ENCODE measurements around the gene DUSP10.

The DUSP10 gene

DNA sequence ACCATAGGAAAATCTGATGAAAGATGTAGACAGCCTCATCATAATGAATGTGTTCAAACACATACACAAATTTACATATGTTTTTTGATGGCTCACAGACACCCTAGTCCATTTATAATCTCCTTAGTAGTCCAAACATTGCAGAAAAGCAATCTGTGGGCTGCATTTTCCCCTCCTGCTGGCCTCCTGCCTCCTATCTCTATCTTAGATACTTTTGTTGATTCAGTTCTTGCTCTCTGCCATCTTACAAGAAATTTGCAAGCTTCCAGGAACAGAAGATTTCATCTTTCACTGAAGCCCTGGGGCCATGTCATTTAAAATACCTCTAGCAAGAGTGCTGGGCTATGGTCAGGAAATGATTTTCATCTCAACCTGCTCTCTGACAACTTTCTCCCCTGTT lies 50.6 kb downstream of the DUSP10 start:
- DNase-seq, result no peak

DNA sequence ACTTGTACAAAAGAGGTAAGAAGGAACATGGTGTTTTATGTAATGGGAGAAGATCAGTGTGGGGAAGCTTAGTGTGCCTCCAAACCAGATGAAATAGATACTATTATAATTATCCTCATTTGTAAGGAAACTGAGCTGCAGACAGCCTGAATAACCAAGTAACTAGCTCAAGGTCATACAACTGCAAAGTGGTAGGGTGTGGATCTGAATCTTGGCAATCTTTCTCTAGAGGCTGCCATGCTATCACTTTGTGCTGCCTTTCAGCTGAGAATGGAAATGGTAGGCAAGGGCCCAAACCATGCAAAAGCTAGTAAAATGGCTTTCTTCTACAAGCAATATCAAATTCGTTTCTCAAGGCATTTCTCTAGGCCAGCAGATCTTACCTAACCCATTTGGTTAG lies 51.0 kb downstream of the DUSP10 start:
- DNase-seq, result no peak

DNA sequence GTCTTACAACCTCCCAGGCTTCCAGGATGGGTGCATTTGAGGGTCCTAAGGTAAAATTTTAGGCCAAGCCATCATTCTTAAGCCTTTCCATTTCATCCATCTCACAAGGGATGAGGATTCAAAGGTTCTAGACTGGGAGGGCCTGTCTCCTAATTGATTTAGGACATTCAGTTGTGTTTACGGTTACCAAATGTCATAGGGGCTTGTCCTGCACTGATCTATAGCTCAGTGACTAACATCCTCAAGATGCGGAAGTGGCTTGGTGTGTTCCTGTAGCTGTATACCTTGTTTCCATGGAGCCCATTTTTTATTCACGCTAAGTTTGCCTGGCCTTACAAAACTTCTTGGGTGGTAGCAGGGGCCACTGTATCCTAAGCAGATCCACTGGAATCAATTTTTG lies 52.8 kb downstream of the DUSP10 start:
- no peak for DNase-seq

DNA sequence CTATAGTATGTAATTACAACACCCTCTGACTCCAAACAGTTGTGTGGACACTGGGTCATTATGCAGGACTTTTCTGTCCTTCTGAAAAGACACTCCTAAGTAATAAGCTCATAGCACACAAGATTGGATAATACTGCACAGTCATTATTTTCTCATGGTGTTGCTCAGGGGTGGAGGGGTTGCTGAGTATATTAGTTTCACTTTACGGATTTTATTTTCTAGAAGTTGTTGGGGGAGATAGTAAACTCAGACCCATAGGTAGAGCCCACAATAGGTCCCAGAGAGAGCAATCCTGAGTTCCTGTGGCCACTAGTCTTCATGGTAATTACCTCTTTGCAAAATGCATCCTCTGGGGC lies 53.4 kb downstream of the DUSP10 start:
- DNase-seq, result no peak

DNA sequence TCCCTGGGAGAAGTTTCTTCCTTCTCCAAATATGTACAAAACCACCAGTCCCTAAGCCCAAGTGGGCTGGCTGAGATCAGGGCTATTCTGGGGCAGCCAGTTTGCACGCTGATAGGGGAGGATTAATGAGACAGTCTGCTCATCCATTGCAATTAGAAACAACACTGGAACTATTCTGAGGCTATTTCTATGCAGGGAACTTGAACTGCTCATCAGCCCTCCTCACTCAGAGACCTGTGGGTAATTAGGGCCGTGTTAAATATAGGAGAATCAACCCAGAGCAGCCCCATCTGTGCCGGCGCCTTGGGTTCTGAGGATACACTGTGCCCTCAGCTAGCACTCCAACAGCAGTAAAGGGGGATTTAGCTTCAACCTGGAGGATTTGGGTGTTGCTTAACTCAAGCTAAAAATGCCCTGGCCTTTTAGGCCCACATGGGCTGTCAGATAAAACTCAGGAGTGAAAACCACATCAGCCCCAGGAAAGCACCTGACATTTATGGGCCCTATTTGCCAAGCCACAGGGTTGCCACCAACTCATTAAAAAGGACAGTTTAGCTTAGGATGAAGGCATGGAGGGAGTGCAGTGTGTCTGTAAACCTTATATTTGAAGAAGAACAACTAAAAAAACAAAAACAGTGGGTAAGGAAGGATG lies 53.9 kb downstream of the DUSP10 start:
- peak; percentile 13 for DNase-seq

DNA sequence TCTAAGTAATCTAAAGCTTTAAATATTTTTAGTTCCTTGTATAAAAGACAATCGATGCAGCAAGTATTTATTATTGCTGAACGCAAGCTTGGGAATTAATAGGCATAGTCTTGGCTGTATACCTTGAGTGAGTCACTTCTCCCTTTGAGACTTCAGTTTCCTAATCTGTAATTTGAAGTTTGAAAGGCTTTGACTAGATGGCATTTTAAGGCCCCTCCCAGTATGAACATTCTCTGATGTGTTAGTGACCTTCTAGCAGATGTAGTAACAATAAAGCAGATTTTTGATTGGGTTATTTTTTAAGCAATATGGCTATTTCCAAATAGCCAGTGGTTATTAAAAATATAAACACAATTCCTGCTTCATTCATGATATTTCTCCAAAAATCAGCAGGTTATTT lies 58.2 kb downstream of the DUSP10 start:
- DNase-seq, result no peak

DNA sequence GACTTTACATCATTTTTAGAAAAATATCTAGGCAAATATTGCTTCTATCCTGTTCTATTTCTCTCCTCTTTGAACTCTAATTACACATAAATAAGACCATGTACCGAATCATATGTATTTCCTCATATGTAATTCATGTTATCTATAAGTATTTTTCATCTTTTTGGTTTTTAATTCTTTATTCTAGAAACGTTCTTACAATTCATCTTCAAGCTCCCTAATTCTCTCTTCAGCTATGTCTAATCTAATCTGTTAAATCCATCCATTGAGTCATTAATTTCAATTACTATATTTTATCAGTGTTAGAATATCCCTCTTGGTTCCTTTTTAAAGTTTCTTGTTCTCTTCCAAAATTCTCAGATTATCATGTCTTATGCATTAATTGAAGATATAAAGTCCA lies 61.8 kb downstream of the DUSP10 start:
- no peak for DNase-seq

DNA sequence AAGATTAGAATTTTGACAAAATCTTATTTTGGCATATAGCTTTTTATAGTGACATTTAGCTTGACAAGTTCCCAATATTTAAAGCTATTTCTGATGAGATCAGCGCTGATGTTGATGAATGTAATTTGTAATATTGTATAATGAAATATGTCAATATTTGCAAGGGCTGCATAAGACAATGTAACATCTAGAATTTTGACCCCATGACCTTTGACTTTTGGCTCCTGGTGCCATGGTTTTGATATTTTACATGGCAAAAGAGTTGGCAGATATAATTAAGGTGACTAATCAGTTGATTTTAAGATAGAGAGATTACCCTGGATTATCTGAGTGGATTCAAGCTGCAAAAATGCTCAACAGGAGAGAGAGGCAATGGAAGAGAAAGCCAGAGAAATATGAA lies 63.9 kb downstream of the DUSP10 start:
- no peak for DNase-seq

DNA sequence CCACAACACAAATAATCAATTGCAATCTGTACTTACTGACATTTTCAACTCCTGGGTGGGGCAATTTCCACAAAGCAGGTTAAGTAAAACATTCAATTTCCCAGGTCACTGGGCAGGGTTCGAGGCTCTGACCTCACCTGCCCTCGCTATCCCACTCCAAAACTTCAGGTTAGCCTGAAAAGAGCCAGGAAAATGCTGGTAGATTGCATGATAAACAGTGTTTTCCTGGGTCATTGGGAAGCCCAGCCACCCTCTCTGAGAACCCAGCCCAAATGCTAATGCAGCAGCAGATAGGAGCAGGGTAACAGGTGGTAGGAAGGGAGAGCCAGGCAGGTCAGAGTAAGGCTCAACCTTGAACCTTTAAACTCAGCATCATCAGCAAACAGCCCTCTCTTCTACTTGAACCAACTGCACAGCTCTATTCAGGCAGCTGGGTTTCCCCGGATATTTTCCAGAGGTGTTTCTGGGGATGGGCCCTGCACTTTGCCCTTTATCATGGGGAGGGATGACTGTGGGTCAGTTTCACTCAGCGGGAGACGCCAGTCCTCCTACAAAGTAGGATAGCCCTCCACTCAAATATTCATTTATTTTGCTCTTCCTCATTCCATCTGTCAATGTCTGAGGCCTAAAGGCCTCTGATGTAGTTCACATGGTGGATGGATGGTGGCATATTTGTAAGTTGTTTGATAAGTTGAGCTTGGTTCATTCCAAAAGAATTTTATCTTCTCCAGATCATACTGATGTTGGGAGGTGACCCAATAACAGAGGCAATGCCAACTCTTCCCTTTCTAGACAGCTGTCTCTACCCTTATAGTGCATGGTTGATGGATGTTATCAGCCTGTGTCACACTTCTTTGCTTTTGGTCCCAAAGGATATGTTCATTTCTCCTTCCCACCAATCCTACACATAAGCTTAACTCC lies 65.7 kb downstream of the DUSP10 start:
- no peak for DNase-seq

DNA sequence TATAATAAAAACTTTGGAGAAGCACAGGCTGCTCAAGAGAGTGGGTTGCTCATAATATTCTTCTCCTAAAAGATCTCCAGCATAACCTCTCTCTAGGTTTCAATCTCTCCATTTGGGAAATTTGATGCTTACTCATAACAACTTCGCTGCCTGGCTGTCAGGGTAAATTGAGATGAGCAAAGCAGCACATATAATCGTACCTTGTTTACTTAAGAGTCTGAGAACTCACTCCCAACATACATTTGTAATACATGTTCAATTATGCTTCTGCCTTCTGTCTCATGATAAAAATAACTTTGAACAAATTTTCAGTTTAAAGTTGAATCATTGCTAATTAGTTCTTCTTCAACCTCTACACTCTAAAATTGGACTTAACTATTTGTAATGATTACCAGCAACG lies 68.9 kb downstream of the DUSP10 start:
- DNase-seq, result no peak

DNA sequence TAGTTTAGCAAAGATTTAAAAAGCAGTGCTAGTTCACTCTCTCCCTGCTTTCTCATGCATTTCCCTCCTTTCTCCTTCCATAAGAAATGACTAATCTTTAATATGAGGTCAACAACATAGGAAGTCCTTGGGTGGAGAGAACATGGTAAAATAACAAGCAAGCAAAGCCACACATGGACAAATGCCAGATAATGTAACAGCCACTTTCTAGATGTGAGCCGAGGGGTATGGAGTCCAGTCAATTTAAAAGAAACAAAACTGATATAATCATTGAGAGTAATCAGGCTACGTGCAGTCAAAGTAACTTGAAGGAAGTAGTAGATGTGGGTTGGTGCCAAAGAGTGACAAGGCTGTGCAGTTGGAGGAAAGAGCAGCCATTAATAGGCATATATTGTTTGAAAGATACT lies 69.6 kb downstream of the DUSP10 start:
- no peak for DNase-seq

DNA sequence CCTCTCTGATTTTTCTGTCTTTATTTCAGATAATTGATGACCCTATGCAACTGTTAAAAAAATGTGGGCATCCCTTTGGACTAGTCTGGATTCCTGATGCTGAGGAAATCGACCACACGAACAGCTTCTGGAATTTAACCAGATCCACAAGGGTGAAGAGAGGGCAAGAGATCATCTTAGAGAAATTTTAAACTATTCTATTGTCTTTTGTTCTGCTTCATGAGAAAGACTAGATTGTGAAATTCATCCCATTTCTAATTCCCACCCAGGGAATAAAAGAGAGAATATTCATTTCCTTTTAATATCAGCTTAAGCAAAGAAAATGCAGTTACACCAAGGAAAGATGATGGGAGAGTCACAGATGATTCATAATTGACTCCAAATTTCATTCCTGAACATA lies 71.8 kb downstream of the DUSP10 start:
- DNase-seq, result no peak

DNA sequence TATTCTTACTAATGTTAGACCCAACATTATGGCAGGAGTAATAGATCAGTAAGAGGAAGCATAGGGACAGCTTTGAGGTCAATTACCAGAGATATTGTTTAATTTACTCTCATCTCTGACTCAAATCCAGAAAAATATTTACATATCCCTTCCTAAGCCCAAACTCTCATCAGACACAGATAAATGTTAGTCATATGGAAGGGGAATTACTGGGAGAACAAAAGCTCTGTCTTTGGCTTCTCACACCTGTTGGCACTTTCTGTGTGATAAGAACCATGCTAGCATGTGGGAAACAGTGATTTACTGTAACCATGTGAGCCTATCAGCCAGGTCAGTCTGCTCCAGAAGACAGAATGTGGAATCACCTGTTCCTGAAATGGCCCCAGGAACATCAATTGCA lies 72.4 kb downstream of the DUSP10 start:
- no peak for DNase-seq

DNA sequence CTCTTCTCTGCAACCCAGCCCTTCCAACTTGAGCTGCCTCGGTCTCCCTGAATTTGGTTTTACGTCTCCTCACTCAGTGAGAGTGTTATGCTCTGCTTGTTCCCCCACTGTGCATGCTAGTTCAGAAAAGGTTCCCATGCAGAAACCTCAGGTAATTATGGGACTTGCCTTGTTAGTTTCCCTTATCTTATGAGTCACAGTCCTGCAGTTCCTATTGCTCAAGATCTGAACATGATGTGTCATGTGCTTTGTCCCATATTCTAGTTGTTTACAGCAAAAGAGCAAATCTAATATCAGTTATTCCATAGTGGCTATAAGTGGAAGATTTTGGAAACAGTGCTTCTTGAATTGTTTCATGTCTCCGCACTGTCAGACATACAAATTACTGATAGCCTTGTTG lies 74.4 kb downstream of the DUSP10 start:
- no peak for DNase-seq

DNA sequence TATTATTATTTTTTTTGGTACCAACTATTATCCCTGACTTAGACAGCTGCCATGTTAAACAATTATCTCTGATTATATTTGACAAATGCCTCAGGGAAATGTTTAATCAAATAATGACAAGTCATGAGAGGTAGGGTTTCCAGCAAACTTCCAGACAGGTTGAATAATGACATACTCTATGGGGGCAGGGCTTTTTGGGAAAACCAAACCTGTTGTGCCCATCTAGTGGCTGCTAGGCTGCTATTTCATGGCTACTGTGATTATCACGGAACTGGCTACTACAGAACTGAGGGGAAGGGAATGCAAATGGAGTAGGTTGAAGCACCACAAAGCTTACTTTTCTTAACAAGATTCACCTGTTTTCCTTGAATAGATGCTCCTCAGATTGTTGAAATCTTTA lies 77.6 kb downstream of the DUSP10 start:
- no peak for DNase-seq

DNA sequence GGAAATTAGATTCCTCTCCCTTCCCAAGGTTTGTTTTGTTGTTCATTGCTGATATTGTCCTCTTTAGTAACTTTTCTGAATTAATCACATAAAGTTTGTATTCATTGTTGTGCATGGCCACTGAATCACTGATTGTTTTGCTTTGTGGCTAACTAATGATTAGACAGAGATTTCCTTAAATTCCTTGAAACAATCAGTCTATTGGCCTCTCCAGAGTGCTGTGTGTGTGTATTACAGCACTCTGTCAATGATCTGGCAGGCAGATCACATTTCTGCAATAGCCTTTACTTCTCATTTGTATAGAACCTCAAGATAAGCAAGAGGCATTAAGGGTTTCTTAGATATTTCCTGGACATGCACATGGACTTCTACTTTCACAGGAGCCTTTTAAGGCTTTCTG lies 78.6 kb downstream of the DUSP10 start:
- no peak for DNase-seq

DNA sequence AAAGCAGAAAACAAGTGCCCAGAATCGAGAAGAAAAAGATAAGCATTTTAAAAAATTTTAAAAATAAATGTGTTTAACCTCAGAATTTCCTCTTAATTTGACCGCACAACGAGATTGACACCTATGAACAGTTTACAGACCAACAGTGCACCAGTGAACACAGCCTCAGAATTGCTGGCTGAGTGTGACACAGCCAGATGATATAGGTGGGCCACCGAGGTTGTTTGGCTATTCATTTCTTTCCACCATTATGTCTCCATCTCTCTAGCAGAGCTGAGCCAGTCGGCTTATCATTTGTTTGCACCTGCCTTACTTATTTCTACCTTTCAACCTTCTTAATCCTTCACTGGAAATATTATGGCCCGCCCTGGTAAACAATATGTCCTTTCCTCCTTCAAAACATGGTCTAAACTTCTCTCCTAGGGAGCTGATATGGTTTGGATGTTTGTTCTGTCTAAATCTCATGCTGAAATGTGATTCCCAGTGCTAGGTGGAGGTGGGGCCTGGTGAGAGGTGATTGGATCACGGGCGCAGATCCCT lies 86.1 kb downstream of the DUSP10 start:
- DNase-seq, result no peak

All from GDM1 (cell line).